ENCODE measurements around the gene RALGAPA1.
A peak's percentile ranks its signal among the peaks of the same experiment; 100 is the strongest.

Gene RALGAPA1

GRCh38 chr14:35543006-35543405 lies 266.1 kb downstream of the RALGAPA1 start:
- TF ChIP-seq CTCF (IDR thresholded peaks at IDR 0.05; ENCODE audit: borderline replicate concordance, extremely low read depth, low read length, poor library complexity, severe bottlenecking), result no peak
- TF ChIP-seq EZH2 (IDR thresholded peaks at IDR 0.05; ENCODE audit: borderline replicate concordance, low read depth, low read length, severe bottlenecking), result no peak
- no peaks in the 10 kb centered on the region for H3K36me3 ChIP-seq (ENCODE audit: insufficient read depth, low read length)
- H3K9me3 ChIP-seq (ENCODE audit: insufficient read depth, low read length, severe bottlenecking), result no peaks in the 10 kb centered on the region
- no peak for ATAC-seq (ENCODE audit: insufficient read depth, low read depth)
- no peaks in the 10 kb centered on the region for H3K79me2 ChIP-seq (ENCODE audit: insufficient read depth, low read length)
- H3K4me1 ChIP-seq (ENCODE audit: insufficient read depth, low read length), result no peaks in the 10 kb centered on the region
- no peak overlapping the region for H3K4me2 ChIP-seq (ENCODE audit: insufficient read depth, low read length)
- H3K27ac ChIP-seq (ENCODE audit: low read length), result no peak overlapping the region
- H2AFZ ChIP-seq (ENCODE audit: low read depth, low read length), result no peak overlapping the region
- no peak overlapping the region for H3K4me3 ChIP-seq (ENCODE audit: low read depth in 1 of 2, low read length in 2 of 2)
- H3K9ac ChIP-seq (ENCODE audit: low read depth, low read length), result no peak overlapping the region
- H3K27me3 ChIP-seq (ENCODE audit: insufficient read depth, low read length, poor library complexity), result no peaks in the 10 kb centered on the region
- DNase-seq, result no peak
- no peaks in the 10 kb centered on the region for H4K20me1 ChIP-seq (ENCODE audit: insufficient read depth, low read length)

DNA sequence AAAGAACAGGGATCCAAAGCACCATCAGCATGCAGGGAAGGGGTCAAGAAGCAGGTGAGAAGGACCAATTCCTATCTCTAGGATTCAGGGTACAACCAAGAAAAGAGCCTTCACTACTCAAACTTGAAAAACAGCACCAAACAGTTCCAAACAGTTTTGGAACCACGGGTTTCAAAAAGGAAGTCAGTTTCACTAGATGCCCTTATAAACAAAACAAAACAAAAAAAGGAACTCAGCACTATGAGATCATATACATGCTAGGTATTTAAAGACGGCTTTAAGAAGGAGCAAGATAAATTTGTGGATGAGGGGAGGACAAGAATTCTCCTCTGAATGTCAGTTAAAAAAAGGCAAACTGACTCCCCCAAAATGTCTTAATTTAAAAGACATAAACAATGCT lies 269.1 kb downstream of the RALGAPA1 start:
- H4K20me1 ChIP-seq (ENCODE audit: insufficient read depth, low read length), result no peaks in the 10 kb centered on the region
- H3K79me2 ChIP-seq (ENCODE audit: insufficient read depth, low read length), result no peaks in the 10 kb centered on the region
- H2AFZ ChIP-seq (ENCODE audit: low read depth, low read length), result no peak overlapping the region
- no peak for ATAC-seq (ENCODE audit: insufficient read depth, low read depth)
- H3K4me1 ChIP-seq (ENCODE audit: insufficient read depth, low read length), result no peaks in the 10 kb centered on the region
- no peaks in the 10 kb centered on the region for H3K27me3 ChIP-seq (ENCODE audit: insufficient read depth, low read length, poor library complexity)
- no peak overlapping the region for H3K27ac ChIP-seq (ENCODE audit: low read length)
- no peak overlapping the region for H3K4me2 ChIP-seq (ENCODE audit: insufficient read depth, low read length)
- H3K9ac ChIP-seq (ENCODE audit: low read depth, low read length), result no peak overlapping the region
- H3K36me3 ChIP-seq (ENCODE audit: insufficient read depth, low read length), result no peaks in the 10 kb centered on the region
- DNase-seq, result no peak
- no peaks in the 10 kb centered on the region for H3K9me3 ChIP-seq (ENCODE audit: insufficient read depth, low read length, severe bottlenecking)
- no peak overlapping the region for H3K4me3 ChIP-seq (ENCODE audit: low read depth in 1 of 2, low read length in 2 of 2)
- TF ChIP-seq EZH2 (IDR thresholded peaks at IDR 0.05; ENCODE audit: borderline replicate concordance, low read depth, low read length, severe bottlenecking), result no peak
- no peak for TF ChIP-seq CTCF (IDR thresholded peaks at IDR 0.05; ENCODE audit: borderline replicate concordance, extremely low read depth, low read length, poor library complexity, severe bottlenecking)

DNA sequence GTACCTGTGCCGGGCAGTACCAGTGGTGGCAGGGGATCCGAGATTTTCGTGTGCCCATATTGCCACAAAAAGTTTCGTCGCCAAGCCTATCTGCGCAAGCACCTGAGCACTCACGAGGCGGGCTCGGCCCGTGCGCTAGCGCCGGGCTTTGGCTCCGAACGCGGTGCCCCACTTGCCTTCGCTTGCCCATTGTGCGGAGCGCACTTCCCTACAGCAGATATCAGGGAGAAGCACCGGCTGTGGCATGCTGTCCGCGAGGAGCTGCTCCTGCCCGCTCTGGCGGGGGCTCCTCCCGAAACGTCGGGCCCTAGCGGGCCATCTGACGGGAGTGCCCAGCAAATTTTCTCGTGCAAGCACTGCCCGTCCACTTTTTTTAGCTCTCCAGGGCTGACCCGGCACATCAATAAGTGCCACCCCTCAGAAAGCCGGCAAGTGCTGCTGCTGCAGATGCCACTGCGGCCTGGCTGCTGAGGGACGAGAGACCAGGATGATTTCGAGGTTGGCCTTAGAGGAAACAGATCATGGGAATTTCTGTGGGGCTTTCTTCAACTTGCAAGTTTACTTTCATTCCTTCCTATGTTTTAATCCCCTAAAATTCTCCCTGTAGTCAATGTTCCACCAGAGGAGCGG lies 273.5 kb downstream of the RALGAPA1 start:
- DNase-seq (no peak), ATAC-seq (ENCODE audit: insufficient read depth, low read depth) (0 out of 3 replicates have a peak, but pooled peaks have one; percentile 3)
- H3K4me1 ChIP-seq (ENCODE audit: insufficient read depth, low read length), result no peaks in the 10 kb centered on the region
- H3K9me3 ChIP-seq (ENCODE audit: insufficient read depth, low read length, severe bottlenecking), result no peaks in the 10 kb centered on the region
- H3K9ac ChIP-seq (ENCODE audit: low read depth, low read length), result no peak overlapping the region
- no peaks in the 10 kb centered on the region for H4K20me1 ChIP-seq (ENCODE audit: insufficient read depth, low read length)
- no peaks in the 10 kb centered on the region for H3K79me2 ChIP-seq (ENCODE audit: insufficient read depth, low read length)
- no peaks in the 10 kb centered on the region for H3K27me3 ChIP-seq (ENCODE audit: insufficient read depth, low read length, poor library complexity)
- H2AFZ ChIP-seq (ENCODE audit: low read depth, low read length), result no peak overlapping the region
- H3K4me2 ChIP-seq (ENCODE audit: insufficient read depth, low read length), result no peak overlapping the region
- TF ChIP-seq CTCF (IDR thresholded peaks at IDR 0.05; ENCODE audit: borderline replicate concordance, extremely low read depth, low read length, poor library complexity, severe bottlenecking), result no peak
- no peak for TF ChIP-seq EZH2 (IDR thresholded peaks at IDR 0.05; ENCODE audit: borderline replicate concordance, low read depth, low read length, severe bottlenecking)
- H3K27ac ChIP-seq (ENCODE audit: low read length), result no peak overlapping the region
- no peak overlapping the region for H3K4me3 ChIP-seq (ENCODE audit: low read depth in 1 of 2, low read length in 2 of 2)
- no peaks in the 10 kb centered on the region for H3K36me3 ChIP-seq (ENCODE audit: insufficient read depth, low read length)

Data from DND-41 (cell line).